MM.1S (cell line): ENCODE measurements around the gene MTHFD1L.

Experiments used
- EZH2 ChIP-seq: fragments of 300-600 bp; sonication (generic); optimal IDR thresholded peaks from 2 replicates; pipeline ENCODE3; 2017; ENCODE audit warnings: low read depth, mild to moderate bottlenecking, antibody characterized with exemption, low read length, mixed read lengths
- TF ChIP-seq, protein P1 (sequence below): fragments of 300-600 bp; sonication (generic); IDR thresholded peaks from 2 replicates; pipeline ENCODE4 v1.5.1; 2016; ENCODE audit warnings: antibody characterized with exemption, low read length, mixed read lengths

DNA sequence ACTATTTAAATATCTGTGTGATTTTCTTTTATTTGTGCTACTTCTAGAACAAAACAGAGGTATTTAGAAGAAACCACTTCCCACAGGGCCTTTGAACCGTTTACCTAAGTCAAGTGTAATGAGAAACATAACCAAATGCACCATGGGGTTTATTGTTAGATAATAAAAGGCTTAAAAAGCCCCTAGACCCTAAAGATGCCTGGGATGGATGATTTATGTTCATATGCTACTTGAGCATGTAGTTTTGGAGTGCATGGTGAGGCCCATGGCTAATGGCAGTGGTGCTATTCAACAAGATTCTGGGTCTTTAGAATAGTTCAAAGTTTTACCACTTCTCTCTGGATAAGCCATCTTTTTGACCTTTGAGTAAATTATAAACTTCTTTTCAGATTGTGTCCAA, 65.9 kb downstream of the MTHFD1L start:
- TF ChIP-seq, protein P1, sequence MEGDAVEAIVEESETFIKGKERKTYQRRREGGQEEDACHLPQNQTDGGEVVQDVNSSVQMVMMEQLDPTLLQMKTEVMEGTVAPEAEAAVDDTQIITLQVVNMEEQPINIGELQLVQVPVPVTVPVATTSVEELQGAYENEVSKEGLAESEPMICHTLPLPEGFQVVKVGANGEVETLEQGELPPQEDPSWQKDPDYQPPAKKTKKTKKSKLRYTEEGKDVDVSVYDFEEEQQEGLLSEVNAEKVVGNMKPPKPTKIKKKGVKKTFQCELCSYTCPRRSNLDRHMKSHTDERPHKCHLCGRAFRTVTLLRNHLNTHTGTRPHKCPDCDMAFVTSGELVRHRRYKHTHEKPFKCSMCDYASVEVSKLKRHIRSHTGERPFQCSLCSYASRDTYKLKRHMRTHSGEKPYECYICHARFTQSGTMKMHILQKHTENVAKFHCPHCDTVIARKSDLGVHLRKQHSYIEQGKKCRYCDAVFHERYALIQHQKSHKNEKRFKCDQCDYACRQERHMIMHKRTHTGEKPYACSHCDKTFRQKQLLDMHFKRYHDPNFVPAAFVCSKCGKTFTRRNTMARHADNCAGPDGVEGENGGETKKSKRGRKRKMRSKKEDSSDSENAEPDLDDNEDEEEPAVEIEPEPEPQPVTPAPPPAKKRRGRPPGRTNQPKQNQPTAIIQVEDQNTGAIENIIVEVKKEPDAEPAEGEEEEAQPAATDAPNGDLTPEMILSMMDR: no peak
- TF ChIP-seq EZH2: no peak
